Choroid plexus epithelial cell (primary cell): Measurements from ENCODE around the gene MCMBP.

Experiments
- DNase-seq: peaks from one replicate; pipeline ENCODE4 v3.0.0-alpha.2; 2010; ENCODE audit warnings: low read depth
- H3K4me3 ChIP-seq: 2 replicates; pipeline ENCODE4 v1.5.1; 2011; ENCODE audit warnings: low read depth, mild to moderate bottlenecking, control low read depth, low read length, moderate library complexity
- CTCF ChIP-seq: conservative IDR thresholded peaks from 2 replicates; pipeline ENCODE4 v1.5.1; 2011; ENCODE audit warnings: low read depth, mild to moderate bottlenecking, control low read depth, inconsistent platforms, low read length, moderate library complexity

MCMBP gene

GRCh38 chr10:119903946-119904666 lies 31.5 kb upstream of the MCMBP start:
- no peak for TF ChIP-seq CTCF
- H3K4me3 ChIP-seq = no peak overlapping the region
- DNase-seq = no peak

GRCh38 chr10:119898577-119898976 lies 25.9 kb upstream of the MCMBP start:
- DNase-seq = no peak
- TF ChIP-seq CTCF = no peak
- H3K4me3 ChIP-seq = no peak overlapping the region

- TF ChIP-seq CTCF = no peak
- DNase-seq = peak; percentile 23
- H3K4me3 ChIP-seq = no peak overlapping the region
Observed at GRCh38 chr10:119896937-119897770, 24.5 kb upstream of the MCMBP start.

GRCh38 chr10:119896061-119896655 lies 23.5 kb upstream of the MCMBP start:
- DNase-seq = peak; percentile 84
- no peak overlapping the region for H3K4me3 ChIP-seq
- no peak for TF ChIP-seq CTCF

GRCh38 chr10:119893845-119894427 lies 21.3 kb upstream of the MCMBP start:
- peak overlapping the region; percentile 33 for H3K4me3 ChIP-seq
- DNase-seq = no peak
- TF ChIP-seq CTCF = no peak

- no peak for DNase-seq
- H3K4me3 ChIP-seq = peak overlapping the region; percentile 96
- no peak for TF ChIP-seq CTCF
Observed at GRCh38 chr10:119893074-119893473, 20.4 kb upstream of the MCMBP start.
